ENCODE results near the gene FGF14. TPM values are rescaled to one million over a fixed set of nuclear protein-coding genes. Genes with fewer than 3 reads are reported as not detected.

Gene FGF14
- total and polyA plus RNA-seq, 8 donors: 0.42 to 2.4 (median 1.1) TPM

DNA sequence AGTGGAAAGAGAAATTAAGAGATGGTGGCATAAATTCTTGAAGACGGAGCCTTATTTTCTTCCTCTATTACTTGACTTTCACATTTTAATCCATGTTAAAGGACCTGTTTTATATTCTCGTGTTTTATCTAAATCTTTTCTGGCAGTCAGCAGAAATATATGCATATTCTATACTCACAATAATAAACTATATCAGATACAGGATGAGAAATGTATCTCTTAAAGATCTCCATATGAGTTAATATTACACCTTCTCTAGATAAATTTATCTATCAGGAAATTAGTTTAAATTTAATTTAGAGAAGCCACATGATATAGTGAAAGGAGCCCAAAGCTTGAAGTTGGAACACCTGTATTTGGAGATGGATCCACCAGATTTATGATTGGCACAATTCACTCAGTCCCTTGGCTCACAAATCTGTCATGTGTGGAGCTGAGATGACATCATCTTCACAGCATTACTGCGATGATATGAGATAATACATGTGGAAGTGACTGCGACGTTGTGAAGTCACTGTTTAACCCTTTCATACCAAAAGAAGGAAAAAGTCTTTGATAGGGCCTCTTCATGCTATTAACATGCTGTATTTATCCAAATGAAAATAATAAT is 216.4 kb downstream of the FGF14 start:
- H3K4me1 ChIP-seq: peaks cover 0 to 9% (median 0%) of the 10 kb centered on the region in 3 donors
- intact Hi-C loops (cut with DNase I): no loop called here
- 38 to 47% methylated on average over 5 of the region's 5 CpGs for WGBS, 2 donors
- H3K27me3 ChIP-seq: no peaks in the 10 kb centered on the region
- H3K36me3 ChIP-seq: no peaks in the 10 kb centered on the region
- no peak for TF ChIP-seq CTCF (IDR thresholded peaks at IDR 0.05)
- no peak overlapping the region for H3K4me3 ChIP-seq
- no peaks in the 10 kb centered on the region for H3K9me3 ChIP-seq
- H3K27ac ChIP-seq: no peak overlapping the region
- no peak for ATAC-seq
- DNase-seq: no peak
- FAIRE-seq: no peak

- DNase-seq (no peak), ATAC-seq (peak in 3 of 4 donors; percentile 38 to 80 (median 41)), FAIRE-seq (no peak)
- Histone ChIP-seq H3K4me1 (peaks cover 0 to 9% (median 0%) of the 10 kb centered on the region in 3 donors), H3K9me3 (no peaks in the 10 kb centered on the region), H3K27ac (no peak overlapping the region), H3K36me3 (no peaks in the 10 kb centered on the region), H3K27me3 (no peaks in the 10 kb centered on the region), H3K4me3 (no peak overlapping the region)
- intact Hi-C loops (cut with DNase I): no loop called here
- 52 to 73% methylated on average over 4 of the region's 4 CpGs for WGBS, 2 donors
- no peak for TF ChIP-seq CTCF (IDR thresholded peaks at IDR 0.05)
These were observed 218.2 kb downstream of the FGF14 start for GRCh38 chr13:102183509-102184182.

DNA sequence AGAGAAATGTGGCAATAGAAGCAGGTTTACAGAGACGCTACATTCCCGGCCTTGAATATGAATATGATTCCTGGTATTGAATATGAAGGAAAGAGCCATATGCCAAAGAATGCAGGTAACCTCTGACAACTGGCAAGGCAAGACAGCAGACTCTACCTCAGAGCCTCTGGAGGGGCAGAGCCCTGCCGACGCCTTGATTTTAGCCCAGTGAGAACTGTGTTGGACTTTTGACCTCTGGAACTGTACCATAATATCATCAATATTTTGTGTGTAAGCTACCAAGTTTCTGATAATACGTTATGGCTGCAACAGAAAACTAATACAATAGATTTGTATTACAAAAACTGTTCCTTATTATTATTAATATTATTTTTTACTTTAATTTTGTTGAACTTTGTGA is 219.7 kb downstream of the FGF14 start:
- H3K27ac ChIP-seq: no peak overlapping the region
- FAIRE-seq: no peak
- H3K27me3 ChIP-seq: no peaks in the 10 kb centered on the region
- no peak for DNase-seq
- H3K4me1 ChIP-seq: peaks cover 0 to 9% (median 0%) of the 10 kb centered on the region in 3 donors
- intact Hi-C loops (cut with DNase I): no loop called here
- no peaks in the 10 kb centered on the region for H3K36me3 ChIP-seq
- peak in 1 of 4 donors; percentile 54 for ATAC-seq
- H3K9me3 ChIP-seq: no peaks in the 10 kb centered on the region
- 30 to 39% methylated on average over 5 of the region's 5 CpGs for WGBS, 2 donors
- no peak for TF ChIP-seq CTCF (IDR thresholded peaks at IDR 0.05)
- no peak overlapping the region for H3K4me3 ChIP-seq

- H3K9me3 ChIP-seq: no peaks in the 10 kb centered on the region
- DNase-seq: no peak
- FAIRE-seq: no peak
- ATAC-seq: no peak
- H3K36me3 ChIP-seq: no peaks in the 10 kb centered on the region
- no peaks in the 10 kb centered on the region for H3K27me3 ChIP-seq
- H3K4me3 ChIP-seq: no peak overlapping the region
- peaks cover 0 to 3% (median 0%) of the 10 kb centered on the region in 3 donors for H3K4me1 ChIP-seq
- H3K27ac ChIP-seq: no peak overlapping the region
- intact Hi-C loops (cut with DNase I): no loop called here
- TF ChIP-seq CTCF (IDR thresholded peaks at IDR 0.05): no peak
These were observed 224.4 kb downstream of the FGF14 start for GRCh38 chr13:102177431-102177830.

DNA sequence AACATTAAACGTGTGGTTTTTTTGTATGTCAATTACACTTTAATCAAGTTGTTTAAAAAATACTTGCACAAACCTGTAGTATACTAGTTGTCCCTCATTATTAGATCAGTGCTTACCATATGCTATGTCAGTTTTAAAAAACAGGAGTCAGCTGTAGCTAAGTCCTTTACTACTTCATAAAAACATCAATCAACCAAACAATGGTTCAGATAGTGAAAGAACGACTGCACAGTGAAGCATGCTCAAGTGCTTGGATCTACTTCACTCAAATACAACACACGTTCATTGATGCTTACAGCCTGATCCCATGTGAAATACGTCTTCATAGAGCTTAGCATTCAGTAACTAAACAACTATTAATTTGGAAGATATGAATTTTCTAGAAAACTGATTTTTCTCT is 225.0 kb downstream of the FGF14 start:
- FAIRE-seq: no peak
- no peaks in the 10 kb centered on the region for H3K27me3 ChIP-seq
- intact Hi-C loops (cut with DNase I): no loop called here

More for the DNA sequence above, 225.0 kb downstream of the FGF14 start:
- ATAC-seq (no peak), DNase-seq (no peak)
- Histone ChIP-seq H3K9me3 (no peaks in the 10 kb centered on the region), H3K4me1 (no peaks in the 10 kb centered on the region), H3K27ac (no peak overlapping the region), H3K4me3 (no peak overlapping the region), H3K36me3 (no peaks in the 10 kb centered on the region)
- 35 to 45% methylated on average over 4 of the region's 4 CpGs for WGBS, 2 donors
- TF ChIP-seq CTCF (IDR thresholded peaks at IDR 0.05): no peak
